HepG2 (cell line): ENCODE measurements around the gene SULT1E1. TPM values are rescaled to one million over a fixed set of nuclear protein-coding genes. Genes with fewer than 3 reads are reported as not detected.

Experiments used
- CBX2 ChIP-seq, 2 experiments: fragments of 200-600 bp in 1 of 2; sonication (generic); formaldehyde crosslinking in 1 of 2; IDR thresholded peaks; 2 replicates each; pipeline versions ENCODE4 v1.7.0 to v1.8.1; 2018 to 2022; ENCODE audit warnings: low read depth in 2 of 2, low read length in 1 of 2, mild to moderate bottlenecking in 1 of 2, missing genetic modification reagents in 1 of 2
- GABPB1 ChIP-seq: IDR thresholded peaks from 2 replicates; pipeline ENCODE4 v1.6.1; 2016; ENCODE audit warnings: mild to moderate bottlenecking, missing genetic modification reagents, moderate library complexity, missing compliant biosample characterization
- GFI1 ChIP-seq: sonication (generic); formaldehyde crosslinking; IDR thresholded peaks from 2 replicates; pipeline ENCODE4 v1.5.0; 2020; ENCODE audit warnings: missing genetic modification reagents, mild to moderate bottlenecking, borderline replicate concordance
- MED1 ChIP-seq: sonication (generic); formaldehyde crosslinking; IDR thresholded peaks from 2 replicates; pipeline ENCODE4 v1.4.0; 2020; ENCODE audit warnings: missing genetic modification reagents
- MXD4 ChIP-seq: IDR thresholded peaks from 2 replicates; pipeline ENCODE4 v1.6.1; 2016; ENCODE audit warnings: mild to moderate bottlenecking, missing biosample characterization, missing genetic modification reagents
- RAD21 ChIP-seq: fragments of 450-650 bp; formaldehyde crosslinking; IDR thresholded peaks from 2 replicates; pipeline ENCODE4 v1.5.0; 2020; ENCODE audit warnings: mild to moderate bottlenecking
- REL ChIP-seq: sonication (generic); formaldehyde crosslinking; conservative IDR thresholded peaks from 2 replicates; pipeline ENCODE4 v1.8.0; 2022; ENCODE audit warnings: mild to moderate bottlenecking, missing genetic modification reagents, moderate library complexity
- SALL2 ChIP-seq: sonication (generic); formaldehyde crosslinking; IDR thresholded peaks from 2 replicates; pipeline ENCODE4 v1.8.1; 2023; ENCODE audit warnings: mild to moderate bottlenecking, missing genetic modification reagents, inconsistent platforms
- SIX1 ChIP-seq: sonication (generic); formaldehyde crosslinking; IDR thresholded peaks from 2 replicates; pipeline ENCODE4 v1.4.0; 2020; ENCODE audit warnings: missing genetic modification reagents, borderline replicate concordance
- SRSF4 ChIP-seq: fragments of 200-400 bp; formaldehyde crosslinking; IDR thresholded peaks from one replicate; pipeline ENCODE4 v1.6.1; 2018; ENCODE audit warnings: mild to moderate bottlenecking, low read depth, low read length, moderate library complexity; ENCODE audit not compliant: poor library complexity, severe bottlenecking
- TBL1XR1 ChIP-seq: fragments of 150-350 bp; IDR thresholded peaks from 2 replicates; pipeline ENCODE4 v1.6.1; 2014; ENCODE audit warnings: borderline replicate concordance, low read length; ENCODE audit not compliant: partially characterized antibody
- YEATS4 ChIP-seq: sonication (generic); formaldehyde crosslinking; IDR thresholded peaks from 2 replicates; pipeline ENCODE4 v1.4.0; 2020; ENCODE audit warnings: missing genetic modification reagents, borderline replicate concordance
- ZBTB3 ChIP-seq: sonication (generic); formaldehyde crosslinking; IDR thresholded peaks from 2 replicates; pipeline ENCODE4 v1.4.0; 2020; ENCODE audit warnings: low read depth, mild to moderate bottlenecking, moderate library complexity, missing genetic modification reagents, borderline replicate concordance
- ZC3H13 ChIP-seq: sonication (generic); formaldehyde crosslinking; IDR thresholded peaks from 2 replicates; pipeline ENCODE4 v1.8.1; 2023; ENCODE audit warnings: mild to moderate bottlenecking, missing genetic modification reagents, moderate library complexity
- ZNF274 ChIP-seq: sonication (generic); formaldehyde crosslinking; IDR thresholded peaks from 2 replicates; pipeline ENCODE4 v1.5.1; 2020; ENCODE audit warnings: mild to moderate bottlenecking, missing genetic modification reagents
- ZNF562 ChIP-seq: sonication (generic); formaldehyde crosslinking; IDR thresholded peaks from 2 replicates; pipeline ENCODE4 v1.8.0; 2022; ENCODE audit warnings: missing genetic modification reagents, borderline replicate concordance
- polyA plus RNA-seq, 8 experiments: library from polyadenylated mRNA; depleted of rRNA in 3 of 8; stranded (reverse) in 7 of 8; unstranded in 1 of 8; fragments of >200 nt; fragmentation: Illumina TruSeq in 4 of 8; extraction: Trizol in 4 of 8; gene quantifications; 2 replicates each; pipeline versions ENCODE4 v1.2.1 to v1.2.3, GENCODE V29; 2011 to 2016; ENCODE audit warnings: low read depth in 4 of 8, missing spikeins in 1 of 8, mixed read lengths in 1 of 8; ENCODE audit not compliant: insufficient read depth in 1 of 8
- total RNA-seq, 5 experiments: library from RNA; depleted of rRNA; stranded (reverse); fragments of >200 nt; fragmentation: Illumina TruSeq; extraction: Trizol; gene quantifications; 2 replicates each; pipeline ENCODE4 v1.2.3, GENCODE V29; 2016; ENCODE audit warnings: low read depth in 1 of 5
- TF ChIP-seq, protein P1 (sequence below): sonication (generic); formaldehyde crosslinking; IDR thresholded peaks from 2 replicates; pipeline ENCODE4 v1.4.0; 2020; ENCODE audit warnings: missing genetic modification reagents, borderline replicate concordance
- TF ChIP-seq, protein P2 (sequence below): sonication (generic); formaldehyde crosslinking; IDR thresholded peaks from 2 replicates; pipeline ENCODE4 v1.5.0; 2020; ENCODE audit warnings: mild to moderate bottlenecking, missing genetic modification reagents
- TF ChIP-seq, protein P3 (sequence below): conservative IDR thresholded peaks from 2 replicates; pipeline ENCODE4 v1.6.1; 2018; ENCODE audit warnings: missing genetic modification reagents
- TF ChIP-seq, protein P4 (sequence below): sonication (generic); formaldehyde crosslinking; IDR thresholded peaks from 2 replicates; pipeline ENCODE4 v1.8.0; 2022; ENCODE audit warnings: missing genetic modification reagents, mild to moderate bottlenecking, moderate library complexity, borderline replicate concordance

SULT1E1 gene
- total and polyA plus RNA-seq, 2 of the 13 experiments (the other 11 are each of a cell fraction or from before 2014, with no cell fraction given) = 1.7 to 3.9 TPM

GRCh38 chr4:69830560-69831269 lies 29.2 kb downstream of the SULT1E1 start (continued):
- TF ChIP-seq, protein P1, sequence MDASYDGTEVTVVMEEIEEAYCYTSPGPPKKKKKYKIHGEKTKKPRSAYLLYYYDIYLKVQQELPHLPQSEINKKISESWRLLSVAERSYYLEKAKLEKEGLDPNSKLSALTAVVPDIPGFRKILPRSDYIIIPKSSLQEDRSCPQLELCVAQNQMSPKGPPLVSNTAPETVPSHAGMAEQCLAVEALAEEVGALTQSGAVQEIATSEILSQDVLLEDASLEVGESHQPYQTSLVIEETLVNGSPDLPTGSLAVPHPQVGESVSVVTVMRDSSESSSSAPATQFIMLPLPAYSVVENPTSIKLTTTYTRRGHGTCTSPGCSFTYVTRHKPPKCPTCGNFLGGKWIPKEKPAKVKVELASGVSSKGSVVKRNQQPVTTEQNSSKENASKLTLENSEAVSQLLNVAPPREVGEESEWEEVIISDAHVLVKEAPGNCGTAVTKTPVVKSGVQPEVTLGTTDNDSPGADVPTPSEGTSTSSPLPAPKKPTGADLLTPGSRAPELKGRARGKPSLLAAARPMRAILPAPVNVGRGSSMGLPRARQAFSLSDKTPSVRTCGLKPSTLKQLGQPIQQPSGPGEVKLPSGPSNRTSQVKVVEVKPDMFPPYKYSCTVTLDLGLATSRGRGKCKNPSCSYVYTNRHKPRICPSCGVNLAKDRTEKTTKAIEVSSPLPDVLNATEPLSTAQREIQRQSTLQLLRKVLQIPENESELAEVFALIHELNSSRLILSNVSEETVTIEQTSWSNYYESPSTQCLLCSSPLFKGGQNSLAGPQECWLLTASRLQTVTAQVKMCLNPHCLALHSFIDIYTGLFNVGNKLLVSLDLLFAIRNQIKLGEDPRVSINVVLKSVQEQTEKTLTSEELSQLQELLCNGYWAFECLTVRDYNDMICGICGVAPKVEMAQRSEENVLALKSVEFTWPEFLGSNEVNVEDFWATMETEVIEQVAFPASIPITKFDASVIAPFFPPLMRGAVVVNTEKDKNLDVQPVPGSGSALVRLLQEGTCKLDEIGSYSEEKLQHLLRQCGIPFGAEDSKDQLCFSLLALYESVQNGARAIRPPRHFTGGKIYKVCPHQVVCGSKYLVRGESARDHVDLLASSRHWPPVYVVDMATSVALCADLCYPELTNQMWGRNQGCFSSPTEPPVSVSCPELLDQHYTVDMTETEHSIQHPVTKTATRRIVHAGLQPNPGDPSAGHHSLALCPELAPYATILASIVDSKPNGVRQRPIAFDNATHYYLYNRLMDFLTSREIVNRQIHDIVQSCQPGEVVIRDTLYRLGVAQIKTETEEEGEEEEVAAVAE (CRISPR knock-in tag) = peak; percentile 38; the same call in 1 of the 2 replicates
- no peak for TF ChIP-seq TBL1XR1
- no peak for TF ChIP-seq SRSF4
- TF ChIP-seq MED1 (CRISPR knock-in tag) = peak; percentile 85
- TF ChIP-seq GFI1 (CRISPR knock-in tag) = no peak
- TF ChIP-seq ZC3H13 (CRISPR knock-in tag) = no peak
- TF ChIP-seq RAD21 (CRISPR knock-in tag) = no peak
- TF ChIP-seq ZBTB3 (CRISPR knock-in tag) = no peak
- TF ChIP-seq MXD4 (CRISPR knock-in tag) = no peak
- no peak for TF ChIP-seq SIX1
- TF ChIP-seq ZNF562 (CRISPR knock-in tag) = no peak
- no peak for TF ChIP-seq CBX2 (IDR thresholded peaks at IDR 0.05; ENCODE audit: low read depth, low read length)
- TF ChIP-seq CBX2 (CRISPR knock-in tag; IDR thresholded peaks at IDR 0.05; ENCODE audit: low read depth) = no peak
- TF ChIP-seq YEATS4 = no peak; the same call in 1 of the 2 replicates
- TF ChIP-seq, protein P2, sequence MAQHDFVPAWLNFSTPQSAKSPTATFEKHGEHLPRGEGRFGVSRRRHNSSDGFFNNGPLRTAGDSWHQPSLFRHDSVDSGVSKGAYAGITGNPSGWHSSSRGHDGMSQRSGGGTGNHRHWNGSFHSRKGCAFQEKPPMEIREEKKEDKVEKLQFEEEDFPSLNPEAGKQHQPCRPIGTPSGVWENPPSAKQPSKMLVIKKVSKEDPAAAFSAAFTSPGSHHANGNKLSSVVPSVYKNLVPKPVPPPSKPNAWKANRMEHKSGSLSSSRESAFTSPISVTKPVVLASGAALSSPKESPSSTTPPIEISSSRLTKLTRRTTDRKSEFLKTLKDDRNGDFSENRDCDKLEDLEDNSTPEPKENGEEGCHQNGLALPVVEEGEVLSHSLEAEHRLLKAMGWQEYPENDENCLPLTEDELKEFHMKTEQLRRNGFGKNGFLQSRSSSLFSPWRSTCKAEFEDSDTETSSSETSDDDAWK (CRISPR knock-in tag) = no peak
- TF ChIP-seq SALL2 = no peak
- TF ChIP-seq, protein P3, sequence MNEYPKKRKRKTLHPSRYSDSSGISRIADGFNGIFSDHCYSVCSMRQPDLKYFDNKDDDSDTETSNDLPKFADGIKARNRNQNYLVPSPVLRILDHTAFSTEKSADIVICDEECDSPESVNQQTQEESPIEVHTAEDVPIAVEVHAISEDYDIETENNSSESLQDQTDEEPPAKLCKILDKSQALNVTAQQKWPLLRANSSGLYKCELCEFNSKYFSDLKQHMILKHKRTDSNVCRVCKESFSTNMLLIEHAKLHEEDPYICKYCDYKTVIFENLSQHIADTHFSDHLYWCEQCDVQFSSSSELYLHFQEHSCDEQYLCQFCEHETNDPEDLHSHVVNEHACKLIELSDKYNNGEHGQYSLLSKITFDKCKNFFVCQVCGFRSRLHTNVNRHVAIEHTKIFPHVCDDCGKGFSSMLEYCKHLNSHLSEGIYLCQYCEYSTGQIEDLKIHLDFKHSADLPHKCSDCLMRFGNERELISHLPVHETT (CRISPR knock-in tag) = no peak
- TF ChIP-seq, protein P4, sequence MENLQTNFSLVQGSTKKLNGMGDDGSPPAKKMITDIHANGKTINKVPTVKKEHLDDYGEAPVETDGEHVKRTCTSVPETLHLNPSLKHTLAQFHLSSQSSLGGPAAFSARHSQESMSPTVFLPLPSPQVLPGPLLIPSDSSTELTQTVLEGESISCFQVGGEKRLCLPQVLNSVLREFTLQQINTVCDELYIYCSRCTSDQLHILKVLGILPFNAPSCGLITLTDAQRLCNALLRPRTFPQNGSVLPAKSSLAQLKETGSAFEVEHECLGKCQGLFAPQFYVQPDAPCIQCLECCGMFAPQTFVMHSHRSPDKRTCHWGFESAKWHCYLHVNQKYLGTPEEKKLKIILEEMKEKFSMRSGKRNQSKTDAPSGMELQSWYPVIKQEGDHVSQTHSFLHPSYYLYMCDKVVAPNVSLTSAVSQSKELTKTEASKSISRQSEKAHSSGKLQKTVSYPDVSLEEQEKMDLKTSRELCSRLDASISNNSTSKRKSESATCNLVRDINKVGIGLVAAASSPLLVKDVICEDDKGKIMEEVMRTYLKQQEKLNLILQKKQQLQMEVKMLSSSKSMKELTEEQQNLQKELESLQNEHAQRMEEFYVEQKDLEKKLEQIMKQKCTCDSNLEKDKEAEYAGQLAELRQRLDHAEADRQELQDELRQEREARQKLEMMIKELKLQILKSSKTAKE (CRISPR knock-in tag) = no peak
- TF ChIP-seq REL (CRISPR knock-in tag) = no peak
- no peak; the same call in 1 of the 2 replicates for TF ChIP-seq GABPB1
- 0 out of 2 replicates have a peak, but pooled peaks have one; percentile 46 for TF ChIP-seq ZNF274 (CRISPR knock-in tag)
